Rectal smooth muscle tissue (tissue), 1 donor: ENCODE measurements around the gene KIF13A.
"Not testable (repeated sequence)": the region's sequence is repeated elsewhere in the genome, so short reads cannot be mapped to it uniquely, and the experiment has no call there.

ENCODE experiments used
- H3K27ac ChIP-seq: one replicate; pipeline ENCODE4 v1.7.0; 2013; ENCODE audit warnings: low read depth, low read length, inconsistent platforms
- H3K27me3 ChIP-seq: one replicate; pipeline ENCODE4 v1.7.0; 2013; ENCODE audit warnings: low read length; ENCODE audit not compliant: control insufficient read depth, insufficient read depth
- H3K36me3 ChIP-seq: one replicate; pipeline ENCODE4 v1.7.0; 2013; ENCODE audit warnings: low read length; ENCODE audit not compliant: control insufficient read depth, insufficient read depth
- H3K4me1 ChIP-seq: one replicate; pipeline ENCODE4 v1.7.0; 2013; ENCODE audit warnings: low read length; ENCODE audit not compliant: control insufficient read depth, insufficient read depth
- H3K4me3 ChIP-seq: one replicate; pipeline ENCODE4 v1.7.0; 2013; ENCODE audit warnings: low read length
- H3K9ac ChIP-seq: one replicate; pipeline ENCODE4 v1.7.0; 2013; ENCODE audit warnings: low read length

Gene KIF13A

DNA sequence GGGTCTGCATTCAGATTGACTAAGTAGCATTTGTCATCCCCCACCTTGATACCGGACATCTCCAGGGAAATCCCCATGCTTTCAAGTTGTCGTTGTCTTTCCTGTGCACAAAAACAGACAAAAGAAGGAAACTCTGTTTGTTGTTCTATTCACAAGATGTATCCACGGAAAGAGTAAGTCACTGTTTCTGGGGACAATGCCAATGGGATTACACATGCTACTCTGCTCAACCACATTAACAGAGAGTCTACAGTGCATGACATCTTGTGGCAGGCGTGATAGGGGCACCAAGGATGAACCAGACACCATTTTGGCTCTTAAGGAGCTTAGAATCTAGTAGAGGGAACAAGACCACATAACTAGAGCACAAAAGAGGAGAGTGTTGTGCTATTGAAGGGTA is 156.3 kb downstream of the KIF13A start:
- peaks cover 7% of the 10 kb centered on the region for H3K36me3 ChIP-seq
- H3K27ac ChIP-seq, result no peak overlapping the region
- no peak overlapping the region for H3K9ac ChIP-seq
- H3K4me1 ChIP-seq, result no peaks in the 10 kb centered on the region
- H3K27me3 ChIP-seq, result no peaks in the 10 kb centered on the region
- no peak overlapping the region for H3K4me3 ChIP-seq

DNA sequence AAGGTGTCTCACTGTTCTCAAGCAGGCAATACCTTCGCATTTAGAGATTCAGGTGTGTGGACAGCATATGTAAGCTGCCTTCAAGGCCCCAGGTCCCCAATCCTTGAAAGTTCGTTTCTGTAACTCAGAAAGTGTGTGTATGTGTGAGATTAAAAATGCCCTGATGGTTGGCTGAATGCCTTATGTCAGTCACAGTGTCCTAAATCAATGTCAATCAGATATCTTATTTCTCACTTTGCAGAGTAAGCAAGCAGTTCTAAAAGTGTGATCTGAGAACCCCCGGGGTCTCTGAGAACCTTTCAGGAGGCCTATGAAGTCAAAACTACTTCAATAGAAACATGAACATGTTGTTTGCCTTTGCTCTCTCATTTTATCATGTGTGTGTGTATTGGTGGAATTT is 157.5 kb downstream of the KIF13A start:
- no peak overlapping the region for H3K4me3 ChIP-seq
- H3K36me3 ChIP-seq, result peaks cover 13% of the 10 kb centered on the region
- no peaks in the 10 kb centered on the region for H3K27me3 ChIP-seq
- no peak overlapping the region for H3K9ac ChIP-seq
- H3K27ac ChIP-seq, result no peak overlapping the region
- H3K4me1 ChIP-seq, result no peaks in the 10 kb centered on the region

DNA sequence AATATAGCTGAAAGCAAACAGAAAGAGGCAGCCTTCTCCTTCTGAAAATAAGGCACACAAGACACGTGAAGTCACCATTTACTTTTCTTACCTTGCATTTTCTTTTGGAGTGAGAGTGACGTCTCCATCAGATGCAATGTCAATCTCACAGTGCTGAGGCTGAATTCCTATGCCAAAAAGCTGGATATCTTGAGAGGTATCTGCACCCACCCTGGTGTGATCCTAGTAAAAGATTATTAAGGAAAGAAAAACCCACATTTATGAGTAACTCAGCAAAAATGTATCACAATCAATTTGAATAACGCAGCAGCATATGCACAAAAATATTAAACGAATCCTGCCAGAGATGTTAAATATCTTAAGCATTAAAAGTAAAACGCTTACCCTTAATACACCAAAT is 159.3 kb downstream of the KIF13A start:
- no peaks in the 10 kb centered on the region for H3K27me3 ChIP-seq
- no peaks in the 10 kb centered on the region for H3K4me1 ChIP-seq
- H3K27ac ChIP-seq, result no peak overlapping the region
- H3K4me3 ChIP-seq, result no peak overlapping the region
- peaks cover 13% of the 10 kb centered on the region for H3K36me3 ChIP-seq
- H3K9ac ChIP-seq, result no peak overlapping the region

DNA sequence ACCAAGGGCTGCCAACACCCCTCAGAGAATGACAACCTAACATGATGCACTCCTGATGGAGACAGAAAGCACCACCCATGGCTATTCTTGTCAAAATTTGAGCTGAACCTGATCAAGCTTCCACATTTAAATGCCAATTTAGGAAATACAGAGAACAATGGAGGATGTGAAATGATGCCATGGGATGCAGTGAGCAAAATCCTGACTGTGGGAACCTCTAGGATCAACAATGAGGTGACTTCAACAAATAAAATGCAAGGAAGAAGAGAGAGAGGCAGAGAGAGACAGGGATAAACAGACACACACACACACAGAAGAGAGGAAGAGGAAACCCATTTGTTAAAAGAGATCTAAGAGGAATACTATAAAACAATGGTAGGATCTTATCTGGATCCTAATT is 161.1 kb downstream of the KIF13A start:
- Histone ChIP-seq H3K4me1 (no peaks in the 10 kb centered on the region), H3K27me3 (no peaks in the 10 kb centered on the region), H3K27ac (no peak overlapping the region), H3K9ac (no peak overlapping the region), H3K4me3 (no peak overlapping the region), H3K36me3 (peaks cover 13% of the 10 kb centered on the region)

DNA sequence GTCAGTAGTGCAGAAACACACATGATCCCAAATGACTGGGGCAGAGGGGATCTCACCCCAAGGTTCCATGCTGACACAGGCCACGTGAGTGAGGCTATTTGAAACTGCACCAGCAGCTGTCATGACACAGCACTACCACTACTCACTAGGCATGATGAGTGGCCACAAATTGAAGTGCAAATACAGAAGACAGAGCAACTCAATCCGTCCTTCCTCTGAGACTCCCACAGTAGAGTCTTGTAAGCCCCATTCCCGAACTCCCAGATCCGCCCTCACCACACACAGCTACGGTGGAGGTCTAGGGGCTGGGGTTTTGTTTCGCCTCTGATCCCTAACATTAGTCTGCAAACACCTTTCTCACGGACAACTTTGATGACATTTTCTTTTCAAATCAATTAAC is 167.4 kb downstream of the KIF13A start:
- no peak overlapping the region for H3K9ac ChIP-seq
- no peak overlapping the region for H3K27ac ChIP-seq
- H3K4me3 ChIP-seq, result no peak overlapping the region
- H3K27me3 ChIP-seq, result no peaks in the 10 kb centered on the region
- no peaks in the 10 kb centered on the region for H3K36me3 ChIP-seq
- H3K4me1 ChIP-seq, result no peaks in the 10 kb centered on the region

DNA sequence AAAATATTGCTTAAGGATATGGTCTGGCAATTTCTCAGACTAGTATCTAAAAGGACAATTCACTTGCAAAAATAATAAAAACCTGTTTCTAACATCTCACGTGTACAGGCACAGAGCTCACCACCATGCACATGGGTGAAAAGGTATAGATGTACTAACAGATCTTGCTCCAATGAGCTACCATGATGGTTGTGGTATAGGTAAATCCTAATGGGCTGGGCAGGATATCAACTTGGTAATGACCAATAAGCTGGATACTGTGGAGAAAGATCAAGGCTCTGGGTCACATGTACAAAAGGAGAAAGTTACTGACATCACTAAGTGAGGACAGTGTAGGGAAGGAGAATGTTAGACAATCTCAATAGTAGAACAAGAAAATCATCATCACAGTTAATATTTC is 169.7 kb downstream of the KIF13A start:
- H3K4me1 ChIP-seq, result no peaks in the 10 kb centered on the region
- H3K4me3 ChIP-seq, result no peak overlapping the region
- H3K27ac ChIP-seq, result no peak overlapping the region
- H3K36me3 ChIP-seq, result no peaks in the 10 kb centered on the region
- no peak overlapping the region for H3K9ac ChIP-seq
- no peaks in the 10 kb centered on the region for H3K27me3 ChIP-seq

DNA sequence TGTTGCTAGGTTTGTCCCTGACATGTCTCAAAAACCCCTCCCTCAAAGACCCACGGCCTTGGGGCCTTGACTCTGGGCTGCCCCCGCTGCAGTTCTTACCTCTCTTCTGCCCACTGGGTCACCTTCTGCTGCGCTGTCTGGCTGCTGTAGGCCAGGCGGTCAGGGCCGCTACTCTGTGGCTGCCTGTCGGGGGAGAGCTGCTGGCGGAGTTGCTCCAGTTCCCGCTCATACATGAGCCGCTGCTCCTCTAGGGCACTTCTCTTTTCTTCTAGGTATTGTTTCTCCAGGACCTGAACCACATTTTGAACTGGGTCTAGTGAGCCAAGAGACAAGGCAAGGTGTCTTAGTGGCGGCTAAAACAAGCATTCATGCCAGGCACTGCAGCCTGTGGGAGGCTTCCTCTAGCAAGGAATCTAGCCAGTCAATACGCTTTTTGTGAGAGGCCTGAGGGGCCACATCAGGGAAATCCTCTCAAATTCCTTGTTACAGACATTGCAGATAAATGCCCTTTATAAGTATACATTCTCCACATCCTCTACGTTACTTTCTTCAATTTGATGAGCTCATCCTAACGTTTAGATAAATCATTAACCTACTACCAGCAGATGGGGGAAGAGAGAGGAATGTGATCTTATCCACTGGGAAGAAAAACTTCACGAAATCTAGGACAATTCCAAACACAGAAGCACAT is 170.4 kb downstream of the KIF13A start:
- H3K36me3 ChIP-seq, result no peaks in the 10 kb centered on the region
- H3K27ac ChIP-seq, result no peak overlapping the region

DNA sequence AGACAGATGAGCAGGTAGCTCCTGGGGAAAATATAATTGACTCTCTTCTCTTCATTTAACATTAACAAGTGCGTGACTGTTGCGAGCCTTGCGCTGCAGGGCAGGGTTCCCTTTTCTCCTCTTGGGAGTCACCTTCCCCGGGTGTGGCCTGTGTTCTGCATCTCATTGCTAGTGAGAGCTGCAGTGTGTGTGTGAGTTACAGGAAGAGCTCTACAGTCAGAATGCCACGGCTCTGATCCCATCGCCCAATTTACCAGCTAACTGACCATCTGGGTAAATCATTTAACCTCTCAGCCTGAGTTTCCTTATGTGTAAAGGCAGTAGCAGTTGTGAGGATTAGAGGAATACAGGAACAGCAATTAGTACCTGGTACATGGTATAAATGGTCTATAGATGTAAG is 173.9 kb downstream of the KIF13A start:
- H3K36me3 ChIP-seq, result peaks cover 3% of the 10 kb centered on the region
- H3K4me3 ChIP-seq, result no peak overlapping the region
- no peaks in the 10 kb centered on the region for H3K4me1 ChIP-seq
- H3K27me3 ChIP-seq, result no peaks in the 10 kb centered on the region
- no peak overlapping the region for H3K9ac ChIP-seq
- no peak overlapping the region for H3K27ac ChIP-seq

More for the DNA sequence above, 170.4 kb downstream of the KIF13A start:
- no peak overlapping the region for H3K9ac ChIP-seq
- no peaks in the 10 kb centered on the region for H3K27me3 ChIP-seq
- no peak overlapping the region for H3K4me3 ChIP-seq
- no peaks in the 10 kb centered on the region for H3K4me1 ChIP-seq

DNA sequence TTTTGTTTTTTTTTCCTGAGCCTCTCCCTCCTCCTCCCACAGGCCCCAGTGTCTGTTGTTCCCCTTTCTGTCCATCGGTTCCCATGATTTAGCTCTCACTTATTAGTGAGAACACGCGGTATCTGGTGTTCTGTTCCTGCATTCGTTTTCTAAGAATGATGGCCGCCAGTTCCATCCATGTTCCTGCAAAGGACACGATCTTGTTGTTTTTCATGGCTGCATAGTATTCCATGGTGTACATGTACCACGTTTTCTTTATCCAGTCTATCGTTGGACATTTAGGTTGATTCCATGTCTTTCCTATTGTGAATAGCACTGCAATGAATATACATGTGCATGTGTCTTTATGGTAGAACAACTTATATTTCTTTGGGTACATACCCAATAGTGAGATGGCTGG is 175.1 kb downstream of the KIF13A start:
- H3K27ac ChIP-seq, result no peak overlapping the region
- peaks cover 3% of the 10 kb centered on the region for H3K36me3 ChIP-seq
- H3K4me3 ChIP-seq, result no peak overlapping the region
- no peaks in the 10 kb centered on the region for H3K4me1 ChIP-seq
- no peak overlapping the region for H3K9ac ChIP-seq
- no peaks in the 10 kb centered on the region for H3K27me3 ChIP-seq

DNA sequence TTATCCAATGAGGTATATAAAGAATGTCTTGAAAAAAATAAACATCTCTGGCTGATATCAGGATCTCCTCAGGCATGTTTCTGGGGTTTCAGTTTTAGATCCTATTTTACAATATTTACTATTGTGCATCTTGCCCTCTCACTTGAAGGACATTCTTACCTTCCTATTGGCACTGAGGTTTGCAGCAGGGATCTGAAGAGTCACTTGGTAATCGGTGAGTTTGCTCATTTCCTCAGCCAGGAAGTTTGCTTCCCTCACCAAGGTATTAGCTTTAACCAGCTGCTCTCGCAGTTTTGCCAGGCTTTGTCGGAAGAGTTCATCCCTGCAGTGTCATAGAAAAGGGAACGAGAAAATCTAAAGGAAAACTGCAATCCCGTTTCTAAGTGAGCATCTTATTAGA is 178.8 kb downstream of the KIF13A start:
- H3K4me3 ChIP-seq, result no peak overlapping the region
- H3K9ac ChIP-seq, result no peak overlapping the region
- H3K4me1 ChIP-seq, result no peaks in the 10 kb centered on the region
- H3K27me3 ChIP-seq, result no peaks in the 10 kb centered on the region
- H3K36me3 ChIP-seq, result peaks cover 5% of the 10 kb centered on the region
- no peak overlapping the region for H3K27ac ChIP-seq

DNA sequence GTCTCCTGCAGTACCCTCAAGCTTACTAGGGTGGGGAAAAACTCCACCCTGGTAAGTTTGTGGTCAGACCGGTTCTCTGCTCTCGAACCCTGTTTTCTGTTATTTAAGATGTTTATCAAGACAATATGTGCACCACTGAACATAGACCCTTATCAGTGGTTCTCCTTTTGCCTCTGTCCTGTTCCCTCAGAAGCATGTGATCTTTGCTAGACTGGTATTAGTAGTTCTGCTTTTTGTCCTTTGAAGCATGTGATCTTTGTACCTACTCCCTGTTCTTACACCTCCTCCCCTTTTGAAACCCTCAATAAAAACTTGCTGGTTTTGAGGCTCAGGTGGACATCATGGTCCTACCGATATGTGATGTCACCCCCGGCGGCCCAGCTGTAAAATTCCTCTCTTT is 180.0 kb downstream of the KIF13A start:
- not testable (repeated sequence) for H3K27ac ChIP-seq, H3K9ac ChIP-seq, H3K4me1 ChIP-seq, H3K27me3 ChIP-seq, H3K4me3 ChIP-seq
- peaks cover 11% of the 10 kb centered on the region for H3K36me3 ChIP-seq

DNA sequence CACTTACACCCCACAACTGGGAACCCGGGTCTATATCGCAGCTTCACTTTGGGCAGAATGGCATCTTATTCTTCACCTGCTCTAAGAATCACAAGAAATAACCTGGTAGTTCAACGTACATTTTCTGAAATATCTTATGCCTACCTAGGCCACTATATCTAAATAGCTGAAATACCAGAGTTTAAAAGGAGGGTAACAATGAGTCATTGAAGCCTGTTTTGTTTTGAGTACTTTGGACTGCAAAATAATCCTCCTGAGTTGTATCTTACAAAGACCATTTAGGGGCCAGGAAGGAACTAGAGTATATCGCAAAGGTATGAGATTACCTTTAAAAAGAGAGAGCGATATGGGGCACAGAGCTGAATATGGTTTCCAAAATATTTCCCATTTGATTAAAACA is 184.0 kb downstream of the KIF13A start:
- no peak overlapping the region for H3K27ac ChIP-seq
- H3K4me3 ChIP-seq, result no peak overlapping the region
- H3K36me3 ChIP-seq, result peaks cover 14% of the 10 kb centered on the region
- no peaks in the 10 kb centered on the region for H3K4me1 ChIP-seq
- H3K9ac ChIP-seq, result no peak overlapping the region
- H3K27me3 ChIP-seq, result no peaks in the 10 kb centered on the region

DNA sequence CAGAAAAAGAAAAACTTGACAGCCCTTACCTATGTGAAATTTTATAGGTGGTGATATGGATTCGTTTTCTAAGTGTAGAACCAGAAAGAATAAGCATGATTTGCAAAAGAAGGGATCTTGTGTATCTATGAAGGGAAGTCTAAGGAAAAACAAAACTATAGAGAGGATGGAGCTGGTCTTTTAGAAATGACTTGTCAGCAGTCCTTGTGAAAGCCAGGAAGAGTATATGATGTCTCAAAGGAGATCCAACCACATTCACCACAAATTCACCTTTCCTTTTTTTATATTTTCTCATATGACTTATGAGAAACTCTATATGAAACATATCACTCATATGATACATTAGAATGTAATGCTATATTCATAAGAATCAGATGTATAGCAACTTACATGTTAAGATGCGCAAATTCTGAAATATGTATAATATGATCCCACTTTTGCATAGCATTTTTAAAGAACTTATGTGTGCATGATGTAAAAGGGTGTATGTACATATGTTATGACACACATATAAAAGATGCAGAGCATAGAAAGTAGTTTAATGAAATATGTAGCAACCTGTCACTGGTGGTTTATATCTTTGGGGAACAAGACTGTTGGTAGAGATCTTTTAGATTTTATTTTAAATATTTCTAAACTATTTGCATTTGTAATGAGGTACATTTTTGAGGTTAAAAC is 188.8 kb downstream of the KIF13A start:
- no peaks in the 10 kb centered on the region for H3K4me1 ChIP-seq

More for the DNA sequence above, 188.8 kb downstream of the KIF13A start:
- H3K36me3 ChIP-seq, result peaks cover 21% of the 10 kb centered on the region
- H3K9ac ChIP-seq, result no peak overlapping the region
- H3K27ac ChIP-seq, result no peak overlapping the region
- H3K27me3 ChIP-seq, result no peaks in the 10 kb centered on the region
- H3K4me3 ChIP-seq, result no peak overlapping the region
